SH-SY5Y (cell line): ENCODE data around the gene TTBK2.

Experiments
- GATA2 ChIP-seq: IDR thresholded peaks from 2 replicates; pipeline ENCODE4 v1.6.1; 2011; ENCODE audit warnings: mild to moderate bottlenecking, low read depth, low read length
- GATA3 ChIP-seq: IDR thresholded peaks from 2 replicates; pipeline ENCODE4 v1.6.1; 2011; ENCODE audit warnings: low read depth, mild to moderate bottlenecking, low read length, moderate library complexity

The TTBK2 gene

DNA sequence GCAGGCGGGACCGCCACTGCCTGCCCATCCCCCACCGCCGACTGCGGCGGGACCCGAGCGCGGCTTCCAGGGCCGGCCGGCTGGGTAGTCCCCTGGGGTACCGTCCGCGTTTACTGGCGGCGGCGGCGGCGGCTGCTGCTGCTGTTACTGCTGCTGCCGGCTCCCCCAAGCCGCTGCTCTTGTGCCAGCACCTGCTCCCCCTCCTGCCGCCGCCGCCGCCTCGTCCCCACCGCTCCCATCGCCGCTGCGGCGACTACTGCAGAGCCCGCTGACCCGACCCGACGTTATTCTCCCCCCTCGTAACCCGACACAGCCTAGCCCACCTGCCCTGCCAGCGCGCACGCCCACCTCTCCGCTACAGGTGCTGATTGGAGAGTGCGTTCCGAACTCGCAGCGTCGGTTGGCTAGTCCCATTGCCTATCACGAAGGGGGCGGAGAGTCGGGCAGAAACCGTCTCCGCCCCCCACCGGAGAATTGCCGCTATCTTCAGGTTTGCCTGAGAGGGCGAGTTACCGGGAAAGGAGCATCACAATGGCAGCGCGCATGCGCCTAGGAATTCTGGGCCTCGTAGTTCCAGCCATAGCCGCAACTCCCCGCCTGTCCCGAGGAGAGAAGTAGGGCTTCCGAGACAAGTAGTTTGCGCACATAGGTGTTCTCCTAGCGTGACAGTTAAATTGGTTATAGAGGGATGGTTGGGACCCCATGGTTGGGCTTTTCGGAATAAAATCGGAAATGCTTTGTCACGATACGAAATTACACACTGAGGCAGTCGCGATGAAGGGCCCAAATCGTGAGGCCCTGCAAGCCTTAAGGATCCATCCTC lies at the start of gene TTBK2:
Gene TTBK2 (minus strand): TSS at position 260 of the 823 bp plus-strand sequence. CDS start 42,161 bp downstream, outside the sequence.
- TF ChIP-seq GATA3, result no peak
- no peak for TF ChIP-seq GATA2

DNA sequence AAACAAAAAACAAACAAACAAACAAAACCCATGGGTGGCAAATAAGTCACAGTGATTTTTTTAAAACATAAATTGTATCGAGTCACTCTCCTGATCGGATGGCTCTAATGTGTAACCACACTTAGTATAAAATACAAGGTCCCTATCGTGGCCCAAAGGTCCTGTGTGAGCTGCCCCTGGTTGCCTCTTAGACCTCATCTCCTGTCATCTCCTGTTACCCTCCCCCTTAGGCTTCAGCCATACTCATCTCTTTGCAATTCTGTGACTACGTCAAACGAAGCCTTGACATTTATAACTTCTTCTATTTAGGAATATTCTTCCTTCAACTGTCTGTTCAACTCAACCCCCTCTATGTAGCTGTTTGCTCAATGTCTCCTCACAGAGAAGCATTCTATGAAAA lies 43.9 kb upstream of the TTBK2 start:
- no peak for TF ChIP-seq GATA2
- no peak for TF ChIP-seq GATA3

DNA sequence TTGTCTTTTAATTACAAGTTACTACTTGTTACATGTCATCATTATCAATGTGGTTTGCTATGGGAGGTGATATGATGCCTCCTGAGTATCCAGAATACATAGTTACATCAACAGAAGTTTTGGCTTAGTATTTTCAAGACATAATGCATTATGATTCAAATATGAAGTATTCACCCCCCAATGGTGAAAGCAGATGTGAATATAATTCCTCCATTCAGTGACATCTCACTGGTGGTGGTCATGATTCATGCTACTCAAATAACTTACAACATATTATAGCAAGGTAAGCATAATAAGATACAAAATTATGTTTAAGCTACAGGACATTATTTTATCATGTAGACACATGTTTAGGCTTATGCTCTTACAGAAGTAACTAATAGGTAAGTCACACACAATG lies 34.9 kb upstream of the TTBK2 start:
- TF ChIP-seq GATA3, result no peak
- no peak for TF ChIP-seq GATA2

DNA sequence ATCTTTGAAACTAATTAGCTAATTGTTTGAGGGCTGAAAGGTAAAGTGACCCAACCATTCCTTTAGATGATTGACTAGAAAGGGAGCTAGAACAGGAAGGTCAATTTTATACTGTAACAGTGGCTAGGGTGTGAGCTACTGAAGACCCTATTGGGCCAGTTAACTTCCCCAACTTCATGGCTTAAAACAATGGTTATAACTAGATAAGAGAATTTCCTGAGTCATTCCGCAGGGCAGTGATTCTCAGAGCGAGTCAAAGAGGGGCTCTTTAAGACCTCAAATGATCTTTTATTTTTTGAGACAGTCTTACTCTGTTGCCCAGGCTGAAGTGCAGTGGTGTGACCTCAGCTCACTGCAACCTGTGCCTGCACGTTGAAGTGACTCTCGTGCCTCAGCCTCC lies 33.7 kb upstream of the TTBK2 start:
- TF ChIP-seq GATA2, result no peak
- TF ChIP-seq GATA3, result no peak

DNA sequence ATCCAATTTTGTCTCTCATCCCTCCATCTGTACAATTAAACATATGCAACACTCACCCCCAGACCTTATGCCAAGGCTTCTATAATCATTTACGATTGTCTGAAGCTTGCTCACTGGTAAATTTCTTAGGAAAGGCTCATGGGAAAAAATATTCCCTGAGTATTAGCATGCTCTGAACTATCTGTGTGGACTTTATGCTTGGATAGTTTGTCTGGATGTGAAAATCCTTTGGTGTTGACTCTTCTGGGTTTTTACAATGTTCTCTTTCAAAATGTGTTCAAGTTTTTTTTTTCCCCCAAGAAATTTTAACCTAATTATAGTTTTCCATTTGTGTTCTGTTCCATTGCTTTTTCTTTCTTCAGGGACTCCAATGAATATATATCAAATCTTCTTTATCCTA lies 19.9 kb upstream of the TTBK2 start:
- no peak for TF ChIP-seq GATA2
- no peak for TF ChIP-seq GATA3

DNA sequence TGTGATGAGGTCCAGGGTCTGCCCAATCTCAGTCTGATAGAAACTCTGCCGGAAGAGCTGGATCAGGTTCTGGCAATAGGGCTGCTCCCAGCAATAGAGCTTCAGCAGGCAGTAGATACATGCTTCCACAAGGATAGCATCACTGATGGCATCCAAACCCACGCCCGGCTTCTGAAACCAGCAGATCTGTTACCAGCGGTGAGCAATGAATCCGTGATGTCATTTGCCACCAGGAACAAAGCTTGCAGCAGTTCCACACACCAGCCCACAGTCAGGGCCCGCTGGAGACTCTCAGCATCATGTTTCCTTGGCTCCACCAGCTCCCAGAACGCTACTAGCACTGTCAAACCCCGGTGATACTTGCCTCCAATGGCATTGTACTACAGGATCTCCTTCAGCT lies 19.3 kb upstream of the TTBK2 start:
- TF ChIP-seq GATA3 (no peak), GATA2 (no peak)

DNA sequence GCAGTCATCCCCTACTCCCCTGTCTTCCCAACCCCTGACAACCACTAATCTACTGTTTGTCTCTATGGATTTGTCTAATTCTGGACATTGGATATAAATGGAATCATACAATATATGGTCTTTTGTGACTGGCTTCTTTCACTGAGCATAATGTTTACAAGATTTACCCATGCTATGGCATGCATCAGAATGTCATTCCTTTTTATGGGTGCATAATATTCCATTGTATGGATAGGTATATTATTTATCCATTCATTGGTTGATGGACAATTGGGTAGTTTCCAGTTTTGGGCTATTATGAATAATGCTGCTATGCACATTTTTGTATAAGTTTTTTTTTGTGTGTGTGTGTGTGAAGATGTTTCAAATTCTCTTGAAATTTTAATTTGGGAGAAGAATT lies 16.6 kb upstream of the TTBK2 start:
- no peak for TF ChIP-seq GATA2
- no peak for TF ChIP-seq GATA3

DNA sequence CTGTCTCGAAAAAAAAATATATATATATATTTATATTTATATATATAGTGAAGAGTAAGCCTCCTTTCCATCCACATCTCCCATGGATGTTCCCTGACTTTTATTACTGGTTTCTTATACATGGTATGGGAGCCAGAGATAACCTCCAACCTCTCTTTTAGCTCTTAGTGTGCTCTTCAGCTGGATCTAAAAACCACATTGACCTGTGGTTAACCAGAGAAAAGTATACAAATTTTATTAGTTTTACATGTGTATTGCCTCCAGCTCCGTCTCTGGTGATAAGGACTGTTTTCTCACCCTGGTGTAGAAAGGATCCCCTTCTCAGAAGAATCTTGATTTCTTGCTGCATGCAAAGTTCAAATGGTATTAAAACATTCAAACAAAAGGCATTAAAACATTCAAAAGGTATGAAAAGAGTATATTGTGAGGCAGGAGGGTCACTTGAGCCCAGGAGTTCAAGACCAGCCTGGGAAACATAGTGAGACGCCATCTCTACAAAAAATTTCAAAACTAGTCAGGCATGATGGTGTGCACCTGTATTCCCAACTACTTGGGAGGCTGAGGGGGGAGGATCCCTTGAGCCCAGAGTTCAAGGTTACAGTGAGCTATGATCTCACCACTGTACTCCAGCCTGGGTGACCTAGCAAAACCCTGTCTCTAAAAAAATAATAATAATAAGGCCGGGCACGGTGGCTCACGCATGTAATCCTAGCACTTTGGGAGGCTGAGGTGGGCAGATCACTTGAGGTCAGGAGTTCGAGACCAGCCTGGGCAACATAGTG lies 13.5 kb upstream of the TTBK2 start:
- no peak for TF ChIP-seq GATA3
- TF ChIP-seq GATA2, result no peak

DNA sequence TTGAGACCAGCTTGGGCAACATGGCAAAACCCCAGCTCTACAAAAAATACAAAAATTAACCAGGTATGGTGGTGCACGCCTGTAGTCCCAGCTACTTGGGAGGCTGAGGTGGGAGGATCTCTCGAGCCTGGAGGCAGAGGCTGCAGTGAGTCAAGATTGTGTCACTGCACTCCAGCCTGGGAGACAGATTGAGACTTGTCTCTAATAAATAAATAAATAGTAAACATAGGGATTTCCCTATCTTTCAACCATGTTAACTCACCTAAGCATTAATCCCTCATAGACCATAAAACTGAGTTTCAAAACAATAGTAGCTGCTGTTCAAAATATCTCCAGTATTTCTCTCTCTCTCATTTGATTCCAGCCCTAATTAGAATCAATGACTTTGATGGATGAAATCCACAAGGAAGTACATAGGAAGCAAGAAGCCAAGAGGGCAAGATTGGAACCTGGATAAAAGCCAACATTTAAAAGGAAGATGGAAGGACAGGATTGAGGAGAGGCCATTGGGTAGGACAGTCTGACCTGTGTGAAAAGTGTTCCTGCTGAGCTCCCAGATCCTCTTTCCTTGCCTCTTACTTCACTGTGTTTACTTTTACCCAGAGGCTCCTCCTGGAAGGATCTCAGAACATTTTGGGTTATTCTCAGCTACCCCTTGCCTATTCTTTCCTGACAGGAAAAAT lies 12.4 kb upstream of the TTBK2 start:
- TF ChIP-seq GATA3 (no peak), GATA2 (no peak)

DNA sequence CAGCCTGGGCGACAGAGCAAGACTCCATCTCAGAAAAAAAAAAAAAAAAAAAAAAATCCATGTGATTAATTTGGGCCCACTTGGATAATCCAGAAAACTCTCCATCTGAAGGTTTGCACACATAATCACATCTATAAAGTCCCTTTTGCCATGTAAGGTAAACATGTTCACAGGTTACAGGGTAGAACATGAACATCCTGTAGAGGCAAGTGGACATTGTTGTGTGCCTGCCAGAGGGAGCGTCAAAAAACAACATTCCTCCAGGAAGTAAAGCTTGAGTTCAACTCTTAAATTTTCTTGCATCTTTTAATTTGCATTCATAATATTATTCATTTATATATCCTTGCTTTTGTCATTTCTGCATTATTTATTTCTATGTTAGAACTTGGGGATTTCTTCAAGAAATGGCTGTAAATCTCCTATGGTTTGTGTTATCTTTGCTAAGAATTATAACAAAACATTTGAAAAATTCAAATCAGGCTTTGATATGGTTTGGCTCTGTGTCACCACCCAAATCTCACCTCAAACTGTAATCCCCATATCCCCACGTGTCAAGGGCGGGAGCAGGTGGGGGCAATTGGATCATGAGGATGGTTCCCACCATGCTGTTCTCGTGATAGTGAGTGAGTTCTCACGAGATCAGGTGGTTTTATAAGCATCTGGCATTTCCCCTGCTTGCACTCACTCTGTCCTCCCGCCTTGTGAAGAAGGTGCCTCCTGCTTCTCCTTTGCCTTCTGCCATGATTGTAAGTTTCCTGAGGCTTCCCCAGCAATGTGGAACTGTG lies 11.3 kb upstream of the TTBK2 start:
- TF ChIP-seq GATA2 (no peak), GATA3 (no peak)

DNA sequence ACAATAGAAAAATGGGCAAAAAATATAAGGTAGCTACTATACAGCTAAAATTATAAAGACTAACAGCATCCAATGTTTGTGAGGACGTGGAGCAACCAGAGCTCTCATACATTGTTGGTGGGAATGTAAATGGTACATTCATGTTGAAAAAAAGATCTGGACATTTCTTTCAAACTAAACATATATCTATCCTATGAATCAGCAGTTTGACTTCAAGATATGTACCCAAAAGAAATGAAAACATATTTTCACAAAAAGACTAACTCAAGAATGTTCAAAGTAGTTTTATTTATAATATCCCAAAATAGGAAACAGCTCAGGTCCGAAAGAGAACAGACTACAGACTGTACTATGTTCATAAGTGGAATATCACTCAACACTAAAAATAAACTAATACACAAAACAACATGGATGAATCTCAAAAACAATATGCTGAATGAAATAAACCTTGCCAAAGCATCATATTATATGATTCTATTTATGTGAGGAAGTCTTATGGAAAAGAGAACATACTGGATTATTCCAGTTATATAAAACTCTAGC lies 8.8 kb upstream of the TTBK2 start:
- no peak for TF ChIP-seq GATA3

DNA sequence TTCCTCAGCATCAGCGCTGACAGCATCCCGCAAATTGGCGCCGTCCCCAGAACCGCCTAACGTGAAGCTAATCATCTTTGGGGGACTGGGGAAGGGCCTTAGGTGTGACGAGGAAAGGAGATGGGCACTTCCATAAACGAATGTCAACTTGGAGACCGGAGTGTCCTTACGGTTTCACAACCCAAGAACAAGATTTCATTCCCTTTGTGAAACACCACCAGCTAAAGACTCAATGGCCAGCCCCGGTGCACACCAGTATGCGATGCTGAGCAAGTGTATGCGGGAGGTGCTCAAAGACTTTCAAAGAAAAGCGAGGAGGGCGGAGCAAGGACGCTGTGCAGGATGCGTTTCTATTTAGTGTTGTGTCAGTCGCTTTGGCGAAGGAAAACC lies 759 bp upstream of the TTBK2 start:
- TF ChIP-seq GATA3 (no peak), GATA2 (no peak)

DNA sequence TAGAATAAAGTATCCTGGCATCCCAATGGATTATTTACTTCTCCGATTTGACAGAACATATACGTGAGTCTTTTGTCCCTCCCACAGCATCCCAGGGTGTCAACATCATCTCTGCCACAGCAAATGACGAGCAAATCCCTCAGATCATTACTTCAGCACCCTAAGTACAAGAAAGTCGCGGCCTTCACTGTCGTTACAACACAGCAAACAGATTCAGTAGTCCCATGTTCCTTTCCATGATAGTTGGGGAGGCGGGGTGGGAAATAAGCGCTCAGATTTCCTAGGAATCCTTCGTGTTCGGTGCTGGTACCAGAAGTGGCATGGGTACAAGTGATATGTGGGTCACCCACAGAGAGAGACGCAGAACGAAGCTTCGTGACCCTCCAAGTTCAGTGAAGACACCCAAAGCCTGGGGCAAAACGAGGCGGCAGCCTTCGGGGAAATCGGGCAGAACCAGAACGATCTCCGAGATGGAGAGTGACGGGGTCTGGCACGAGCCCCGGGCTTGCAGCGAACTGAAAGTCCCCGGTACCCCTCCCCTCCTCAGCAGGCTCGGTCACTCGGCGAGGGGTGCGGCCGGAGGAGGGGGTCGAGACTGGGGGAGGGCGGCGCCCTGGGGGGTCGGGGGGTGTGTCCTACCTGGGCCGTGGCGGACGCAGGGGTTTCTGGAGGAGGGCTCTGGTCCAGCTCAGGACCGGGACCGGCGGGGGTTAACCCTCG lies 619 bp downstream of the TTBK2 start:
- no peak for TF ChIP-seq GATA2
- no peak for TF ChIP-seq GATA3
